ENCODE results near the gene CSF3R. TPM values are rescaled to one million over a fixed set of nuclear protein-coding genes. Genes with fewer than 3 reads are reported as not detected.

Gene CSF3R
- total and polyA plus RNA-seq, 9 of the 15 experiments (the other 6 are each of a cell fraction or from before 2014, with no cell fraction given), result 0.21 to 0.86 (median 0.40) TPM; not detected in 1

- no peak for TF ChIP-seq NR4A1 (CRISPR knock-in tag; IDR thresholded peaks at IDR 0.05)
- TF ChIP-seq NR4A1 (tag; IDR thresholded peaks at IDR 0.05), result peak; percentile 71; the same call in 1 of the 2 replicates
- TF ChIP-seq PHF21A (IDR thresholded peaks at IDR 0.05; ENCODE audit: borderline replicate concordance, low read depth), result no peak
- no peak for TF ChIP-seq E2F3 (CRISPR knock-in tag; IDR thresholded peaks at IDR 0.05)
- TF ChIP-seq ZNF280B (CRISPR knock-in tag; IDR thresholded peaks at IDR 0.05), result no peak
- no peak for TF ChIP-seq ZNF217 (CRISPR knock-in tag; IDR thresholded peaks at IDR 0.05)
- TF ChIP-seq MIER1 (IDR thresholded peaks at IDR 0.05; ENCODE audit: low read depth), result no peak
- peak; percentile 52; the same call in 1 of the 2 replicates for TF ChIP-seq HLTF (IDR thresholded peaks at IDR 0.05)
- 0 out of 2 replicates have a peak, but pooled peaks have one; percentile 17 for TF ChIP-seq ATF7 (IDR thresholded peaks at IDR 0.05)
- TF ChIP-seq HDGF (IDR thresholded peaks at IDR 0.05), result peak; percentile 95; the same call in 1 of the 2 replicates
- TF ChIP-seq CHCHD3 (CRISPR knock-in tag; IDR thresholded peaks at IDR 0.05), result no peak
- TF ChIP-seq ELK1 (CRISPR knock-in tag; IDR thresholded peaks at IDR 0.05), result no peak
- peak; percentile 58; the same call in 1 of the 2 replicates for TF ChIP-seq HINFP (tag; conservative IDR thresholded peaks at IDR 0.05; ENCODE audit: low read depth)
- TF ChIP-seq ARID4B (CRISPR knock-in tag; IDR thresholded peaks at IDR 0.05), result no peak
- peak; percentile 75; the same call in 1 of the 2 replicates for TF ChIP-seq GATA2 (CRISPR knock-in tag; IDR thresholded peaks at IDR 0.05)
- TF ChIP-seq ZNF263 (CRISPR knock-in tag; IDR thresholded peaks at IDR 0.05; ENCODE audit: borderline replicate concordance), result peak; percentile 89
Measured at GRCh38 chr1:36448530-36449056, 34.1 kb downstream of the CSF3R start (continued).

All from K562 (cell line).